Epithelial cell of alveolus of lung (primary cell): ENCODE results near the gene HCK. TPM values are rescaled to one million over a fixed set of nuclear protein-coding genes. Genes with fewer than 3 reads are reported as not detected.

Source experiments
- total RNA-seq: library from RNA; depleted of rRNA; stranded (reverse); fragments of >200 nt; gene quantifications from 2 replicates; pipeline ENCODE4 v1.2.1, GENCODE V29; 2015

The HCK gene
- total RNA-seq: not detected in 2 replicates

DNA sequence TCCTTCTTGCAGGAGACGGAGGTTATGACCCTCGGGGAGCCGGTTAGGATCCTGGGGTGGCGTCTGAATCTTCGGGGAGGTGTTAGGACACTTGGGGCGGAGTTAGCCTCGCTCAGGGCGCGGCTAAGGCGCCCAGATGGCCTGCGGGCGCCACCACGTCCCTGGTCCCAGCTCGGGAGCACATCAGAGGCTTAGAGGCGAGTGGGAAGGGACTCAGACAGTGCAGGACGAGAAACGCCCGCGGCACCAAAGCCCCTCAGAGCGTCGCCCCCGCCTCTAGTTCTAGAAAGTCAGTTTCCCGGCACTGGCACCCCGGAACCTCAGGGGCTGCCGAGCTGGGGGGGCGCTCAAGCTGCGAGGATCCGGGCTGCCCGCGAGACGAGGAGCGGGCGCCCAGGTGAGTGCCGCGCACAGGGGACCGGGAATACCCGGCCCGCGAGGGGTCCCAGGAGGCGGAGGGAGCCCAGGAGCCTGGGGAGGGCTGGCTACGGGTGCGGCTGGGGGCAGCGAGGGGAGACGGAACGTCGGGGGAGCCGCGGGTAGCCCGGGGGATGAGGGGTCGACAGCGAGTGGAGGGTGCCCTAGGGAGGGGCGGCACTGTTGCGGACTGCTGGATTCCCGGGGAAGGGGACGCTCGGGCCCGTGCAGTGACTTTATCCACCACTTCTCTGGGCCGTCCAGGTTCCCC is at the start of gene HCK:
HCK (plus strand) TSS at position 153 of the 688 bp plus-strand sequence.

GRCh38 chr20:32010101-32010500 is 41.9 kb upstream of the HCK start, which contains the start of gene CCM2L:
TSS of gene CCM2L (plus strand) at chr20:32010438. CDS start at chr20:32010455, 17 bp downstream.

DNA sequence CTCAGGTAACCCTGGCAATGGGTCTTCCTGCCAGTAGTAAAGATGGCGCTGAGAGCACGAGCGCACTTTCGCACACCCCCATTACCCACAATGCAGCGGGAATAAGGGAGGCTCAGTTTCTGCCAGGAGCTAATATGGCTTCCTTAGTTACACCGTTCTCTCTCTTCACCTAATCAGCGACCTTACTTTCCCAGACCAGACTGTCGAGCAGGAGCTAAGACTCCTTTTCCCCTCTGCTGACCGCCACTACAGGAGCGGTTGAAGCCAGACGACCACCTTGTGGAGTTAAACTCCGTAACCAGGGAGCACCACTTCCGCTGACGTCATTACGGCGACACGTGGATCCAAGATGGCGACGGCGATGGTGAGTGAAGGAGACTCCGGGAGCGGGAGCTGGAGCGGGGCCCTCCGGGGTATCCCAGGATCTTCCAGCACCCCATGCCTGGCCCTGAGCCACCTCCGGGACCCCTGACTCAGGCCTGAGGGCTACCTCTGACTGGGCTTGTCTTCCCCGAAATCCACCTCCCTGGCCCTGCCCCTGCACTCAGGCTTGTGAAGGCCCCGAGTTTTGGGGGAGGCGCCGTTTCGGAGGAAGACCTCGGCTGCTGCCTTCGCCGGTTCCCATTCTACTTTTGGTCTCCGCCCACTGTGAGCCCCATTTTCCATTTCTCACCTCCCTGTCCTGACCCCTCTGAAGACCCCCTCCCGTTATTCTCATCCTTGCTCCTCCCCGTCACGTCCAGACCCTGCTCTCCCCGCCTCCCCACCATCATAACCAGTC is 57.5 kb downstream of the HCK start, which contains the start of gene TM9SF4:
TM9SF4 (plus strand) TSS at position 323 of the 781 bp plus-strand sequence; CDS start at position 350, 27 bp downstream.

Other genes with a start within 250 kb of the HCK start
- 0.26 and 0.72 TPM in 2 replicates for gene MYLK2, start 232.9 kb upstream of the HCK start, total RNA-seq
- gene FOXS1, start 206.6 kb upstream of the HCK start, total RNA-seq: 1.7 TPM in 1 of 2 replicates, not detected in the other
- 0.13 TPM in 1 of 2 replicates, not detected in the other for gene DUSP15, start 181.7 kb upstream of the HCK start, total RNA-seq
- gene TTLL9, start 181.6 kb upstream of the HCK start, total RNA-seq: not detected in 2 replicates
- gene PDRG1, start 100.2 kb upstream of the HCK start, total RNA-seq: 6.6 and 13.5 TPM in 2 replicates
- not detected in 2 replicates for gene XKR7, start 84.1 kb upstream of the HCK start, total RNA-seq
- gene CCM2L, start 41.8 kb upstream of the HCK start, total RNA-seq: 0.13 TPM in 1 of 2 replicates, not detected in the other
- 33.7 and 46.9 TPM in 2 replicates for gene TM9SF4, start 57.5 kb downstream of the HCK start, total RNA-seq
- 5.0 and 6.3 TPM in 2 replicates for gene PLAGL2, start 155.5 kb downstream of the HCK start, total RNA-seq
- 42.2 and 60.5 TPM in 2 replicates for gene POFUT1, start 155.6 kb downstream of the HCK start, total RNA-seq
- gene KIF3B, start 225.4 kb downstream of the HCK start, total RNA-seq: 16.0 and 16.2 TPM in 2 replicates